T-helper 2 cell treated with Interferon-gamma antibody and Interleukin-4, amounts not matched to agents 5 μg/mL and 100 μg/mL, for 36 hours (primary cell): ENCODE data around the gene ERG.

Source experiments
- DNase-seq: peaks from one replicate; pipeline ENCODE4 v3.0.0; 2021; ENCODE audit warnings: low spot score
- H3K27ac Mint-ChIP-seq: one replicate; pipeline ENCODE4 v1.8.0; 2021; ENCODE audit warnings: mild to moderate bottlenecking, mixed read lengths
- H3K27me3 Mint-ChIP-seq: one replicate; pipeline ENCODE4 v1.8.0; 2021; ENCODE audit warnings: low read depth, mixed read lengths
- H3K36me3 Mint-ChIP-seq: one replicate; pipeline ENCODE4 v1.8.0; 2021; ENCODE audit warnings: low read depth, mixed read lengths
- H3K4me1 Mint-ChIP-seq: one replicate; pipeline ENCODE4 v1.8.0; 2021; ENCODE audit warnings: low read depth, mixed read lengths
- H3K4me3 Mint-ChIP-seq: one replicate; pipeline ENCODE4 v1.8.0; 2022; ENCODE audit warnings: mild to moderate bottlenecking, moderate library complexity, mixed read lengths
- H3K9me3 Mint-ChIP-seq: one replicate; pipeline ENCODE4 v1.8.0; 2021; ENCODE audit warnings: mixed read lengths

ERG gene

DNA sequence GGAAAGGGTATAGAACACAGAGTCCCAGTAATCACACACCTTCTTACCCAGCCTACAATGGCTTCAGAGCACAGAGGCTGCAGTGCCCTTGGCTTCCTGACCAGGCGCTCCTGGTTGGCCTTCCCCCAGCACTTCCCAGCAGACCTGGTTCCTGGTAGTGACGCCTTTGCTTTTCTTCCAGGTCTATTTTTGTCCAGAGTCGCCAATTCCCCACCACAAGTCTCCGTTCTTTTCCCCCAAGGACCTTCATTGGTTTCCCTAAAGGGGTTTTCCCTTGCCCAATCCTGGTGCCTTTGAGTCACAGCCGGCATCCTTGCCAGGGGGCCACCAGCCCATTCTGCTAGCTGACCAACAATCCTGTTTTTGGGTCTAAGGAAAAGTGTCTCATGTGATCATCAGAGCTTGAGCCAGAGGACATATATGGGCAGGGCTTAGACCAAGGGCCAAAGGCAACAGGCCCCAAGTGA, 156.7 kb downstream of the ERG start:
- no peak for DNase-seq

DNA sequence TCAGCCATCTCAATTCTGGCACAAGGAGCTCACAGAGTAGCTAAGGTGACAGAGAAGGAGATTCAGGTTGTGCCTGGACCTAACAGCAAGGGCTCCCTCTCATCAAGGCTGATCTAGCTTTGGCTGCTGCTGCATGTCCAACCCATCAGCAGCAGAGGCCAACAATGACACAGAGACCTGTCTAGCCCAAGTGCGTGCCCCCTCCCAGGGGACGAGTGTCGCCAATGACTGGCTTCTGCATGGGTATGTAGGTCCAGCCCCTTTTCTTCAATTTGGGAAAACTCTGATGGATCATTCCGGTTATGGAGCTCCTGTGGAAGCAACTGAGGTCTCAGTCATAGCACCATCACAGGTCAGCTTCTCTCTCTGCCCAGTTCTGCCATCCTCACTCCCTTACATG, 158.1 kb downstream of the ERG start:
- Mint-ChIP-seq H3K4me1 (no peaks in the 10 kb centered on the region), H3K27me3 (no peaks in the 10 kb centered on the region)
- DNase-seq = no peak

More for the DNA sequence above, 156.7 kb downstream of the ERG start:
- Mint-ChIP-seq H3K27ac (no peak overlapping the region), H3K36me3 (no peaks in the 10 kb centered on the region), H3K9me3 (no peaks in the 10 kb centered on the region), H3K27me3 (no peaks in the 10 kb centered on the region), H3K4me1 (no peaks in the 10 kb centered on the region), H3K4me3 (no peak overlapping the region)

DNA sequence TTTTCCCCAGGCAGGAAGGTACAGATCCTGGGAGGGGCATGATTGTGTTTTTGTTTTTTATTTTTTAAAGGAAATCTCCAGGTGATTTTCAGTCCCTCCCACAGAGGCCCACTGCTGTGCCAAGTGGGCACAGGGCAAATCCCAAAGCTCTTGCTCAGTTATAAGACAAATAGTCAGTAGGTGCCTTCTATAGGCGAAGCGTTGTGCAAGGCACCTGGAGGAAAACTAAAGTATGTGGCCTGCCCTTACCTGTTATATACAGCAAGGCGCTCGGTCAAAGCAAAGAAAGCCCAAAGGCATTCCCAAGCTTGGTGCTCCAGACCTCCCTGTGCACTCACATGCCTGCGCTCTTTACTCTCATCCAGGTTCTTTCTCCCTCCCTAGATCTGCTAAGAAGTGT, 160.5 kb downstream of the ERG start:
- Mint-ChIP-seq H3K4me3 (no peak overlapping the region), H3K36me3 (no peaks in the 10 kb centered on the region), H3K9me3 (no peaks in the 10 kb centered on the region), H3K27ac (no peak overlapping the region), H3K27me3 (no peaks in the 10 kb centered on the region), H3K4me1 (no peaks in the 10 kb centered on the region)
- DNase-seq = no peak

More for the DNA sequence above, 158.1 kb downstream of the ERG start:
- H3K36me3 Mint-ChIP-seq = no peaks in the 10 kb centered on the region
- H3K9me3 Mint-ChIP-seq = no peaks in the 10 kb centered on the region
- H3K4me3 Mint-ChIP-seq = no peak overlapping the region
- H3K27ac Mint-ChIP-seq = no peak overlapping the region

DNA sequence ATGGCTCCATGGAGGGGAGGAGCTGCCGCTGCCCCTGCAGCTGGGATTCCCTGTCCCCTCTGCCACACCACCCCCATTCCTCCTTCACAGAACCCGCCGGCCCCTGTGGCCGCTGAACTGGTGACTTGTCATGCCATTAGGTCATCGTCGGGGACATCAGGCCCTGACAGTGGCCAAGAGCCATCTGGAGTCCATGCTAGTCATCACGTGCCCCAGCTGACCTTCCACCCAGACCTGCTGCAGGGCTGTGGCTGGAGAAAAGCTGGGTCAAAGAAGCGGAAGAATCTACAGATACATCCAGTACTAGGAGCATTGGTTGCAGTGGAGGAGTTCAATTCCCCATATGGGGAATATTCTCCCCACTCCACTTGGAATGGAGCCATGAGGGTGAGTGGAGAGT, 163.4 kb downstream of the ERG start:
- Mint-ChIP-seq H3K9me3 (no peaks in the 10 kb centered on the region), H3K27me3 (no peaks in the 10 kb centered on the region), H3K36me3 (no peaks in the 10 kb centered on the region), H3K4me1 (no peaks in the 10 kb centered on the region), H3K27ac (no peak overlapping the region), H3K4me3 (no peak overlapping the region)
- no peak for DNase-seq

DNA sequence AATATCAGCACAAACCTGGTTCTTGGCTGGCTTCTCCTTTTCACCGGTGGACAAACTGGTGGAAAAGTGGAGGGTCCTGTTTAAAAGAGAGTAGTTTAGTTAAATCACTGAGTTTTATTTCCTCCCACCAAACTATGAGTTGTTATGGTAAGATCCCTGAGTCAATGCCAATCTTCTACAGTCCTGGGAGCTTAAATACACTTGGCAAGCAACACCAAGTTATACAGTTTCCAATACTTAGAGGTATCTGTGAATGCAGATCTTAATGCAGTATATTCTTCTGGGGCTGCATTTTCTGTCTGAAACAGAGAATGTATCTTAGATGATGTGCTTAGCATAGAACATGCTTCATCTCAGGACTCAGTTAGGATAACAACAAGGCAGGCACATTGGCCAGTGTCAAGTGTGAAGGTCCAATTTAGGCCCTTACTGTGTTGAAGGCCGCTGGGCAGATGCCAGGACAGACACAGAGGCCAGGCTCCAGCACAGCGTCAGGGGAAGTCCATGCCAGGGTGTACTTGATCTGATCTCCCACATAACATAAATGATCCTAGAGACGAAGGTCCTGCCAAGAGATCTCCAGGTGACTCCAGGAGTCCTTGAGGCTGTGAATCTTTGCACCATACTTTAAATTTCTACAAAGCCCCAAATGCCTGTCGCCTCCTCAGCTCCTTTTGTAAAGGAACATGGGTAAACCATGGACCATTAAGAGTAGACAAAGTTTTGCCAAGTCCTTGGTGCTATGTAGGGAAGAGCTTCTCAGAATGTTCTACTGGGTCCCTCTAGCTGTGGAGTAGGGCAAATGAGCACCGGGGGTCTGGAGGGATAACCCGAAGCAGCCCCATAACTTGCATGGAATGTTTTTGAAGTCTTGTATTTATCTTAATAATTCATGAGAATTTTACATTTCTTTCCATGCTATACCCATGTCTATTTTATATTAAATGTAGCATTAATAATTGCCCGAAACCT, 164.7 kb downstream of the ERG start:
- H3K4me3 Mint-ChIP-seq = no peak overlapping the region
- no peaks in the 10 kb centered on the region for H3K4me1 Mint-ChIP-seq
- no peaks in the 10 kb centered on the region for H3K36me3 Mint-ChIP-seq
- no peaks in the 10 kb centered on the region for H3K27me3 Mint-ChIP-seq
- DNase-seq = no peak
- no peaks in the 10 kb centered on the region for H3K9me3 Mint-ChIP-seq
- H3K27ac Mint-ChIP-seq = no peak overlapping the region

DNA sequence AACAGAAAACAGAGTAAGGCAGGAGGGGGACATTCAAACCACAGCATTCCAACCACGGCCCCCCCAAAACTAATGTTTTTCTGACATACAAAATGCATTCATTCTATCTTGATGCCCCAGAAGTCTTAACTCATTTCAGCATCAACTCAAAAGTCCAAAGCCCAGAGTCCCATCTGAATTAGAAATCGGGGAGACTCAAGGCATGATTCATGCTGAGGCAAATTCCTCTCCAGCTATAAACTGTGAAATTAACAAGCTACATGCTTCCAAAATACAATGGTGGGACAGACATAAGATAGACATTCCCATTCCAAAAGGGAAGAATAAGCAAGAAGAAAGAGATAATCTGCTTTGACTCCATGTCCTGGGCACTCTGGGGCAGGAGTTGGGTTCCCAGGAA, 167.6 kb downstream of the ERG start:
- DNase-seq = no peak
- Mint-ChIP-seq H3K4me3 (no peak overlapping the region), H3K36me3 (no peaks in the 10 kb centered on the region), H3K27ac (no peak overlapping the region), H3K9me3 (no peaks in the 10 kb centered on the region), H3K4me1 (peaks cover 3% of the 10 kb centered on the region), H3K27me3 (no peaks in the 10 kb centered on the region)
